Osteocyte (in vitro differentiated cells): ENCODE measurements around the gene MRPS9. TPM values are rescaled to one million over a fixed set of nuclear protein-coding genes. Genes with fewer than 3 reads are reported as not detected.
A peak's percentile ranks its signal among the peaks of the same experiment; 100 is the strongest.

Source experiments
- DNase-seq: peaks from one replicate; pipeline ENCODE4 v3.0.0; 2021; ENCODE audit warnings: mixed read lengths; ENCODE audit not compliant: unreplicated experiment; ENCODE audit errors: extremely low spot score
- H3K27ac Mint-ChIP-seq: one replicate; pipeline ENCODE4 v1.8.0; 2021; ENCODE audit warnings: mild to moderate bottlenecking, mixed read lengths; ENCODE audit not compliant: unreplicated experiment
- H3K27me3 Mint-ChIP-seq: one replicate; pipeline ENCODE4 v1.8.0; 2021; ENCODE audit warnings: mixed read lengths; ENCODE audit not compliant: unreplicated experiment
- H3K36me3 Mint-ChIP-seq: one replicate; pipeline ENCODE4 v1.8.0; 2021; ENCODE audit warnings: mixed read lengths; ENCODE audit not compliant: unreplicated experiment
- H3K4me1 Mint-ChIP-seq: one replicate; pipeline ENCODE4 v1.8.0; 2021; ENCODE audit warnings: mixed read lengths; ENCODE audit not compliant: unreplicated experiment
- H3K4me3 Mint-ChIP-seq: one replicate; pipeline ENCODE4 v1.8.0; 2021; ENCODE audit warnings: mild to moderate bottlenecking, moderate library complexity, mixed read lengths; ENCODE audit not compliant: unreplicated experiment
- H3K9me3 Mint-ChIP-seq: one replicate; pipeline ENCODE4 v1.8.0; 2021; ENCODE audit warnings: mixed read lengths; ENCODE audit not compliant: unreplicated experiment
- CTCF ChIP-seq: fragments of 200-600 bp; sonication (generic); IDR thresholded peaks from 2 replicates; pipeline ENCODE4 v1.5.0; 2021; ENCODE audit warnings: antibody characterized with exemption, mild to moderate bottlenecking, moderate library complexity
- total RNA-seq: library from RNA; stranded (reverse); gene quantifications from 2 replicates; pipeline ENCODE4 v1.2.1, GENCODE V29; 2021

MRPS9 gene
- total RNA-seq, 1 donor from 2014 or later = 22.6 TPM

GRCh38 chr2:105144152-105144940, 106.5 kb downstream of the MRPS9 start:
- H3K27ac Mint-ChIP-seq = no peak overlapping the region
- peak overlapping the region; percentile 66 for H3K4me3 Mint-ChIP-seq
- peaks cover 12% of the 10 kb centered on the region for H3K4me1 Mint-ChIP-seq
- DNase-seq = no peak
- H3K27me3 Mint-ChIP-seq = peaks cover 57% of the 10 kb centered on the region
- TF ChIP-seq CTCF = no peak
- no peaks in the 10 kb centered on the region for H3K9me3 Mint-ChIP-seq
- no peaks in the 10 kb centered on the region for H3K36me3 Mint-ChIP-seq

- H3K36me3 Mint-ChIP-seq = no peaks in the 10 kb centered on the region
- DNase-seq = no peak
- H3K4me1 Mint-ChIP-seq = peaks cover 12% of the 10 kb centered on the region
- no peak for TF ChIP-seq CTCF
- no peak overlapping the region for H3K27ac Mint-ChIP-seq
- no peaks in the 10 kb centered on the region for H3K9me3 Mint-ChIP-seq
- peaks cover 59% of the 10 kb centered on the region for H3K27me3 Mint-ChIP-seq
- H3K4me3 Mint-ChIP-seq = peak overlapping the region; percentile 66
Observed at GRCh38 chr2:105144941-105145300, 107.1 kb downstream of the MRPS9 start.

DNA sequence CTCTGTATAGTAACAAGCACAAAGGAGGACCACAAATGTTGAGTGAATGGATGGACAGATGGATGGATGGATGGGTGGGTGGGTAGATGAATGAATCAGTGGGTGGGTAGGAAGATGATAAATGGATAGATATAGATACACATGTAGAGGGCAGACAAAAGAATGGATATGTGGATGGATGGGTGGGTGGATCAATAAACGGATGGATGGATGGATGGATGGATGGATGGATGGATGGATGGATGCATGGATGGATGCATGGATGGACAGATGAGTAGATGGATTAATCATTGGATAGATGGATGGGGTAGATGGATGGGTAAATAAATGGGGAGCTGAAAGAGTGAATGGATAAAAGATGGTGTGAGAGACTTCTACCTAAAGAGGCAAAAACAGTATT, 111.4 kb downstream of the MRPS9 start:
- no peak for TF ChIP-seq CTCF
- Mint-ChIP-seq H3K4me1 (peaks cover 8% of the 10 kb centered on the region), H3K27me3 (peaks cover 50% of the 10 kb centered on the region), H3K27ac (no peak overlapping the region), H3K36me3 (no peaks in the 10 kb centered on the region), H3K4me3 (no peak overlapping the region), H3K9me3 (no peaks in the 10 kb centered on the region)
- no peak for DNase-seq

Other genes with a start within 250 kb of the MRPS9 start
- gene POU3F3, start 184.0 kb upstream of the MRPS9 start, total RNA-seq = 35.5 TPM in 2 replicates
- not detected in 2 replicates for gene GPR45, start 203.7 kb downstream of the MRPS9 start, total RNA-seq